GM12878 (cell line): ENCODE measurements around the gene LMO7. TPM values are rescaled to one million over a fixed set of nuclear protein-coding genes. Genes with fewer than 3 reads are reported as not detected.

ENCODE experiments used
- ATAC-seq: fragments of 200-7000 bp; cut with Tn5 transposase; 3 replicates; pipeline ENCODE4 v1.9.1; 2020; ENCODE audit warnings: mild to moderate bottlenecking, moderate library complexity
- BruUV-seq: library from RNA; stranded (reverse); fragments of 400-500 nt; replicated peaks from 2 replicates; lab custom pipeline; 2021; lab: Mats Ljungman, UMichigan
- CTCF ChIA-PET: fragments of 300-600 bp; sonication (Branson Sonifier 250); formaldehyde crosslinking; extraction: SDS; loops from one replicate; lab custom pipeline; 2021; ENCODE audit warnings: inconsistent platforms; lab: Yijun Ruan, JAX
- POLR2A ChIA-PET: fragments of 350-600 bp; formaldehyde crosslinking; extraction: SDS; loops from one replicate; lab custom pipeline; 2021; ENCODE audit warnings: inconsistent platforms; lab: Charles Lee
- RAD21 ChIA-PET: fragments of 300-600 bp; sonication (Branson Sonifier 250); formaldehyde crosslinking; loops from one replicate; lab custom pipeline; 2023; ENCODE audit warnings: antibody characterized with exemption; ENCODE audit not compliant: unreplicated experiment; lab: Charles Lee
- SMC1A ChIA-PET: fragments of 300-600 bp; sonication (Branson Sonifier 250); formaldehyde crosslinking; loops from one replicate; lab custom pipeline; 2023; ENCODE audit not compliant: unreplicated experiment, uncharacterized antibody; lab: Charles Lee
- DNase-seq: peaks from one replicate; pipeline ENCODE4 v3.0.0-alpha.2; 2011; ENCODE audit warnings: low read depth, low spot score
- FAIRE-seq: peaks from 3 replicates; lab custom pipeline; 2011; peaks lifted over from hg19 to GRCh38; lab: Jason Lieb, UNC
- H2AFZ ChIP-seq: 2 replicates; pipeline ENCODE4 v1.6.0; 2011; ENCODE audit warnings: low read depth, low read length, control low read depth; ENCODE audit not compliant: control insufficient read depth
- H3K27ac ChIP-seq: 2 replicates; pipeline ENCODE4 v1.5.1; 2011; ENCODE audit warnings: control low read depth; ENCODE audit not compliant: control insufficient read depth, insufficient read depth
- H3K27me3 ChIP-seq, 2 experiments: replicated peaks in 1 of 2; 2 replicates each; pipeline versions ENCODE4 v1.6.0 to v1.6.1; 2011; ENCODE audit warnings: low read length in 1 of 2; ENCODE audit not compliant: control insufficient read depth in 2 of 2, insufficient read depth in 2 of 2
- H3K36me3 ChIP-seq, 2 experiments: 2 replicates each; pipeline ENCODE4 v1.5.1; 2011; ENCODE audit warnings: low read length in 1 of 2; ENCODE audit not compliant: control insufficient read depth in 2 of 2, insufficient read depth in 2 of 2
- H3K4me1 ChIP-seq: 2 replicates; pipeline ENCODE4 v1.6.1; 2011; ENCODE audit warnings: mild to moderate bottlenecking, low read length, moderate library complexity, mixed read lengths; ENCODE audit not compliant: control insufficient read depth, insufficient read depth
- H3K4me2 ChIP-seq: 2 replicates; pipeline ENCODE4 v1.6.0; 2011; ENCODE audit warnings: control low read depth; ENCODE audit not compliant: control insufficient read depth, insufficient read depth
- H3K4me3 ChIP-seq: fragments of 200-600 bp; sonication (generic); 2 replicates; pipeline ENCODE4 v1.5.1; 2016
- H3K79me2 ChIP-seq: 2 replicates; pipeline ENCODE4 v1.6.0; 2011; ENCODE audit warnings: low read length; ENCODE audit not compliant: control insufficient read depth, insufficient read depth
- H3K9ac ChIP-seq: 2 replicates; pipeline ENCODE4 v1.8.0; 2011; ENCODE audit warnings: low read length, control low read depth, mixed read lengths; ENCODE audit not compliant: control insufficient read depth, insufficient read depth
- H3K9me3 ChIP-seq: replicated peaks from 3 replicates; pipeline ENCODE4 v1.5.1; 2011; ENCODE audit warnings: mild to moderate bottlenecking, low read length; ENCODE audit not compliant: control insufficient read depth, insufficient read depth
- H4K20me1 ChIP-seq: 2 replicates; pipeline ENCODE4 v1.6.0; 2011; ENCODE audit not compliant: control insufficient read depth, insufficient read depth
- BMI1 ChIP-seq: fragments of 450-650 bp; IDR thresholded peaks from 2 replicates; pipeline ENCODE4 v1.6.1; 2016; ENCODE audit warnings: mild to moderate bottlenecking, moderate library complexity, borderline replicate concordance
- CBX5 ChIP-seq: sonication (generic); IDR thresholded peaks from 2 replicates; pipeline ENCODE4 v1.6.1; 2016; ENCODE audit warnings: low read depth, moderate library complexity, mild to moderate bottlenecking, inconsistent platforms
- EZH2 ChIP-seq: IDR thresholded peaks from 2 replicates; pipeline ENCODE4 v1.6.1; 2012; ENCODE audit warnings: low read depth, mild to moderate bottlenecking, control low read depth, inconsistent platforms, low read length, borderline replicate concordance; ENCODE audit not compliant: control insufficient read depth
- HDAC6 ChIP-seq: fragments of 200-600 bp; sonication (generic); IDR thresholded peaks from one replicate; pipeline ENCODE4 v1.8.0; 2017; ENCODE audit warnings: antibody characterized with exemption; ENCODE audit not compliant: unreplicated experiment
- HDGF ChIP-seq: fragments of 450-650 bp; IDR thresholded peaks from 2 replicates; pipeline ENCODE4 v1.6.1; 2016; ENCODE audit warnings: antibody characterized with exemption
- SPI1 ChIP-seq: IDR thresholded peaks from 2 replicates; pipeline ENCODE4 v1.6.1; 2011; ENCODE audit warnings: low read depth, mild to moderate bottlenecking, low read length, moderate library complexity, borderline replicate concordance; ENCODE audit not compliant: insufficient read depth
- YY1 ChIP-seq: IDR thresholded peaks from 2 replicates; pipeline ENCODE4 v1.6.1; 2011; ENCODE audit warnings: low read depth, mild to moderate bottlenecking, low read length
- ZNF24 ChIP-seq: fragments of 450-650 bp; IDR thresholded peaks from 2 replicates; pipeline ENCODE4 v1.6.1; 2017; ENCODE audit warnings: antibody characterized with exemption, mild to moderate bottlenecking
- ZNF274 ChIP-seq: IDR thresholded peaks from one replicate; pipeline ENCODE4 v1.8.0; 2011; ENCODE audit not compliant: insufficient read length, insufficient read depth
- ZSCAN29 ChIP-seq: fragments of 450-650 bp; IDR thresholded peaks from 2 replicates; pipeline ENCODE4 v1.6.1; 2017; ENCODE audit warnings: mild to moderate bottlenecking, moderate library complexity
- WGBS: methylation state at CpG from one replicate; pipeline ENCODE4 v1.1.6; 2016; ENCODE audit warnings: low lambda C conversion rate; ENCODE audit not compliant: insufficient replicate concordance, insufficient coverage; ENCODE audit errors: missing lambda C conversion rate; 5-methylcytosine and 5-hydroxymethylcytosine counted together
- in situ Hi-C: fragments of 300-500 bp; cut with MboI; formaldehyde crosslinking; loops from 9 replicates; pipeline ENCODE4 v1.14.3; 2018; ENCODE audit warnings: mixed read lengths
- intact Hi-C: fragments of 100-400 bp; cut with micrococcal nuclease; formaldehyde crosslinking; loops from one replicate; pipeline ENCODE4 v1.14.2; 2022; ENCODE audit not compliant: unreplicated experiment
- polyA plus RNA-seq, 11 experiments: library from polyadenylated mRNA; depleted of rRNA in 4 of 11; unstranded in 6 of 11; stranded (reverse) in 5 of 11; fragments of >200 nt; fragmentation: Nextera tagmentation in 4 of 11; fragmentation: Illumina TruSeq in 1 of 11; extraction: Ambion mirVana in 4 of 11; extraction: Trizol in 1 of 11; gene quantifications; 1 replicate in 1 of 11; 2 replicates in 10 of 11; pipeline versions ENCODE4 v1.2.1 to v1.2.3, GENCODE V29; 2011 to 2016; ENCODE audit warnings: inconsistent platforms in 2 of 11, missing spikeins in 2 of 11, low read depth in 1 of 11
- total RNA-seq, 4 experiments: library from RNA; depleted of rRNA in 3 of 4; stranded (reverse); fragments of >200 nt in 3 of 4; fragmentation: Illumina TruSeq in 1 of 4; extraction: Trizol in 1 of 4; gene quantifications; 2 replicates each; pipeline versions ENCODE4 v1.2.1 to v1.2.3, GENCODE V29; 2013 to 2021
- TF ChIP-seq, protein P1 (sequence below): fragments of 450-650 bp; IDR thresholded peaks from 2 replicates; pipeline ENCODE4 v1.6.1; 2017; ENCODE audit warnings: borderline replicate concordance
- TF ChIP-seq, protein P2 (sequence below): IDR thresholded peaks from 2 replicates; pipeline ENCODE4 v1.6.1; 2012; ENCODE audit warnings: low read depth, low read length, improper control_type of control experiment
- TF ChIP-seq, protein P3 (sequence below): IDR thresholded peaks from 2 replicates; pipeline ENCODE4 v1.6.1; 2011; ENCODE audit warnings: low read depth, low read length, improper control_type of control experiment, borderline replicate concordance
- TF ChIP-seq, protein P4 (sequence below): IDR thresholded peaks from 2 replicates; pipeline ENCODE4 v1.6.1; 2011; ENCODE audit warnings: borderline replicate concordance, low read depth, mild to moderate bottlenecking, moderate library complexity, mixed read lengths, low read length; ENCODE audit not compliant: insufficient read depth; ENCODE audit errors: extremely low read length
- TF ChIP-seq, protein P5 (sequence below): IDR thresholded peaks from 2 replicates; pipeline ENCODE4 v1.6.1; 2012; ENCODE audit warnings: mild to moderate bottlenecking, low read depth, low read length

The LMO7 gene
- total and polyA plus RNA-seq, 10 of the 15 experiments (the other 5 are each of a cell fraction or from before 2014, with no cell fraction given) = 8.5 to 67.8 (median 36.8) TPM

DNA sequence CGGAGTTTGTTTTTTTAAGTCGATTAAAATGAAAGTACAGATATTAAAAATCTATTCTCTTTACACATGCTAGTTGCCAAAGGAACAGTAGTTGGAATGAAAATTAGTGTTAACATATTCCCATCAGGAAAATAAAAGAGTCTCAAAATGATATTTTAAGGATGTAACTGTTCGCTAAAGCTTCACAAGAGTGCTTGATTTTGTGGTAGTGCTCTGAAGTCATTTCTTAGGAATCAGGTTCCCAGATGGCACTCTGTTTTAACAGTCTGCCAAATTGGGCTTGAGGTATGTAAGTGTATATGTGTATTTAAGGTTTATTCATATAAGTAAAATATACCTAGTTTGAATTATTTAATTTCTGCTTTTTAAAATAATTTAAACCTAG lies 128.8 kb downstream of the LMO7 start (continued):
- TF ChIP-seq, protein P1, sequence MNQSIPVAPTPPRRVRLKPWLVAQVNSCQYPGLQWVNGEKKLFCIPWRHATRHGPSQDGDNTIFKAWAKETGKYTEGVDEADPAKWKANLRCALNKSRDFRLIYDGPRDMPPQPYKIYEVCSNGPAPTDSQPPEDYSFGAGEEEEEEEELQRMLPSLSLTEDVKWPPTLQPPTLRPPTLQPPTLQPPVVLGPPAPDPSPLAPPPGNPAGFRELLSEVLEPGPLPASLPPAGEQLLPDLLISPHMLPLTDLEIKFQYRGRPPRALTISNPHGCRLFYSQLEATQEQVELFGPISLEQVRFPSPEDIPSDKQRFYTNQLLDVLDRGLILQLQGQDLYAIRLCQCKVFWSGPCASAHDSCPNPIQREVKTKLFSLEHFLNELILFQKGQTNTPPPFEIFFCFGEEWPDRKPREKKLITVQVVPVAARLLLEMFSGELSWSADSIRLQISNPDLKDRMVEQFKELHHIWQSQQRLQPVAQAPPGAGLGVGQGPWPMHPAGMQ = no peak
- TF ChIP-seq, protein P2, sequence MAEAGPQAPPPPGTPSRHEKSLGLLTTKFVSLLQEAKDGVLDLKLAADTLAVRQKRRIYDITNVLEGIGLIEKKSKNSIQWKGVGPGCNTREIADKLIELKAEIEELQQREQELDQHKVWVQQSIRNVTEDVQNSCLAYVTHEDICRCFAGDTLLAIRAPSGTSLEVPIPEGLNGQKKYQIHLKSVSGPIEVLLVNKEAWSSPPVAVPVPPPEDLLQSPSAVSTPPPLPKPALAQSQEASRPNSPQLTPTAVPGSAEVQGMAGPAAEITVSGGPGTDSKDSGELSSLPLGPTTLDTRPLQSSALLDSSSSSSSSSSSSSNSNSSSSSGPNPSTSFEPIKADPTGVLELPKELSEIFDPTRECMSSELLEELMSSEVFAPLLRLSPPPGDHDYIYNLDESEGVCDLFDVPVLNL = no peak
- TF ChIP-seq BMI1 (no peak), ZNF24 (no peak), HDAC6 (no peak)
- TF ChIP-seq, protein P3, sequence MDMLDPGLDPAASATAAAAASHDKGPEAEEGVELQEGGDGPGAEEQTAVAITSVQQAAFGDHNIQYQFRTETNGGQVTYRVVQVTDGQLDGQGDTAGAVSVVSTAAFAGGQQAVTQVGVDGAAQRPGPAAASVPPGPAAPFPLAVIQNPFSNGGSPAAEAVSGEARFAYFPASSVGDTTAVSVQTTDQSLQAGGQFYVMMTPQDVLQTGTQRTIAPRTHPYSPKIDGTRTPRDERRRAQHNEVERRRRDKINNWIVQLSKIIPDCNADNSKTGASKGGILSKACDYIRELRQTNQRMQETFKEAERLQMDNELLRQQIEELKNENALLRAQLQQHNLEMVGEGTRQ = no peak

DNA sequence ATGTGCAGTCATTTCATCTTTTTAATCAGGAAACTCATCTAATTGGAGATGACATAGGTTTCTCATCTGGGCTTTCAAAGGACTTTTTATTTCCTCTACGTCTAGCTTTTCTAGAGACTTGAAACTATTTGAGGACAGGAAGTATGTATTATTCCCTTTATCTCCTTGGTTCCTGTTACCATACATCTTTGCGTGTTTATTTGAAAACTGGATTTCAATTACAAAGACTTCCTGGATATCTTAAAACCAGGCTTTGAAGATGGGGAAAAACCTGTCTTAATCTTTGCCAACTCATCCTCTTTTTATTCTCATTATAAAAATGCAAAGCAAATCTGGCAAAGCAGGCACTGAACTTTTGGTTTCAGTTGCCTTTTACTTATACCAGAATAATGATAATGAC lies 130.5 kb downstream of the LMO7 start:
- RAD21 ChIA-PET = interaction anchor here (0.6 to 1.0 kb wide), 2 partner anchors 21 to 71 kb away, joined by 3 to 4 read pairs; no protein-coding TSS in a partner anchor
- H3K4me1 ChIP-seq = peaks cover 15% of the 10 kb centered on the region
- no peak overlapping the region for H2AFZ ChIP-seq
- SMC1A ChIA-PET = interaction anchor here (1.1 to 1.6 kb wide), 2 partner anchors 70 to 71 kb away, joined by 3 read pairs; no protein-coding TSS in a partner anchor
- peaks cover 3% of the 10 kb centered on the region for H3K9me3 ChIP-seq
- no peak overlapping the region for H3K4me2 ChIP-seq
- H3K27ac ChIP-seq = no peak overlapping the region
- no peaks in the 10 kb centered on the region; a peak in 1 of 4 replicates for H3K36me3 ChIP-seq
- ATAC-seq (no peak), FAIRE-seq (no peak), DNase-seq (no peak)
- POLR2A ChIA-PET = interaction anchor here (0.6 kb wide), 1 partner anchor 108 kb away, joined by 3 read pairs; no protein-coding TSS in a partner anchor
- no peak overlapping the region for H3K9ac ChIP-seq
- H3K79me2 ChIP-seq = peaks cover 5% of the 10 kb centered on the region; the same call in 1 of the 2 replicates
- CTCF ChIA-PET = interaction anchor here (1.3 kb wide), 1 partner anchor 71 kb away, joined by 4 read pairs; no protein-coding TSS in a partner anchor
- 42% methylated on average over 2 of the region's 2 CpGs for WGBS
- H4K20me1 ChIP-seq = no peaks in the 10 kb centered on the region
- no peaks in the 10 kb centered on the region for H3K27me3 ChIP-seq
- H3K4me3 ChIP-seq = no peak overlapping the region
- intact Hi-C loops (no loop called here), in situ Hi-C loops (no loop called here)
- BruUV-seq = no TSS peak
- TF ChIP-seq, protein P4, sequence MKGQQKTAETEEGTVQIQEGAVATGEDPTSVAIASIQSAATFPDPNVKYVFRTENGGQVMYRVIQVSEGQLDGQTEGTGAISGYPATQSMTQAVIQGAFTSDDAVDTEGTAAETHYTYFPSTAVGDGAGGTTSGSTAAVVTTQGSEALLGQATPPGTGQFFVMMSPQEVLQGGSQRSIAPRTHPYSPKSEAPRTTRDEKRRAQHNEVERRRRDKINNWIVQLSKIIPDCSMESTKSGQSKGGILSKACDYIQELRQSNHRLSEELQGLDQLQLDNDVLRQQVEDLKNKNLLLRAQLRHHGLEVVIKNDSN = no peak
- no peak for TF ChIP-seq YY1
- TF ChIP-seq, protein P5, sequence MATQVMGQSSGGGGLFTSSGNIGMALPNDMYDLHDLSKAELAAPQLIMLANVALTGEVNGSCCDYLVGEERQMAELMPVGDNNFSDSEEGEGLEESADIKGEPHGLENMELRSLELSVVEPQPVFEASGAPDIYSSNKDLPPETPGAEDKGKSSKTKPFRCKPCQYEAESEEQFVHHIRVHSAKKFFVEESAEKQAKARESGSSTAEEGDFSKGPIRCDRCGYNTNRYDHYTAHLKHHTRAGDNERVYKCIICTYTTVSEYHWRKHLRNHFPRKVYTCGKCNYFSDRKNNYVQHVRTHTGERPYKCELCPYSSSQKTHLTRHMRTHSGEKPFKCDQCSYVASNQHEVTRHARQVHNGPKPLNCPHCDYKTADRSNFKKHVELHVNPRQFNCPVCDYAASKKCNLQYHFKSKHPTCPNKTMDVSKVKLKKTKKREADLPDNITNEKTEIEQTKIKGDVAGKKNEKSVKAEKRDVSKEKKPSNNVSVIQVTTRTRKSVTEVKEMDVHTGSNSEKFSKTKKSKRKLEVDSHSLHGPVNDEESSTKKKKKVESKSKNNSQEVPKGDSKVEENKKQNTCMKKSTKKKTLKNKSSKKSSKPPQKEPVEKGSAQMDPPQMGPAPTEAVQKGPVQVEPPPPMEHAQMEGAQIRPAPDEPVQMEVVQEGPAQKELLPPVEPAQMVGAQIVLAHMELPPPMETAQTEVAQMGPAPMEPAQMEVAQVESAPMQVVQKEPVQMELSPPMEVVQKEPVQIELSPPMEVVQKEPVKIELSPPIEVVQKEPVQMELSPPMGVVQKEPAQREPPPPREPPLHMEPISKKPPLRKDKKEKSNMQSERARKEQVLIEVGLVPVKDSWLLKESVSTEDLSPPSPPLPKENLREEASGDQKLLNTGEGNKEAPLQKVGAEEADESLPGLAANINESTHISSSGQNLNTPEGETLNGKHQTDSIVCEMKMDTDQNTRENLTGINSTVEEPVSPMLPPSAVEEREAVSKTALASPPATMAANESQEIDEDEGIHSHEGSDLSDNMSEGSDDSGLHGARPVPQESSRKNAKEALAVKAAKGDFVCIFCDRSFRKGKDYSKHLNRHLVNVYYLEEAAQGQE = no peak
- TF ChIP-seq ZSCAN29 = no peak
- no peak for TF ChIP-seq SPI1
- TF ChIP-seq EZH2 = no peak
- no peak for TF ChIP-seq CBX5
- no peak for TF ChIP-seq HDGF
- no peak for TF ChIP-seq ZNF274
